Panc1 (cell line): ENCODE data around the gene MMP24OS.

Experiments used
- POLR2AphosphoS5 ChIP-seq: IDR thresholded peaks from 2 replicates; pipeline ENCODE4 v1.6.1; 2012; ENCODE audit warnings: mild to moderate bottlenecking, low read depth, low read length, moderate library complexity
- TCF7L2 ChIP-seq: IDR thresholded peaks from 2 replicates; pipeline ENCODE4 v1.6.1; 2011; ENCODE audit warnings: mild to moderate bottlenecking, low read depth, low read length, inconsistent platforms
- TF ChIP-seq, protein P1 (sequence below): fragments of 450-650 bp; IDR thresholded peaks from 2 replicates; pipeline ENCODE4 v1.5.1; 2017; ENCODE audit warnings: mild to moderate bottlenecking
- TF ChIP-seq, protein P2 (sequence below), 2 experiments: IDR thresholded peaks; 2 replicates each; pipeline ENCODE4 v1.6.1; 2011 to 2012; ENCODE audit warnings: low read depth in 2 of 2, control low read depth in 1 of 2, low read length in 1 of 2, mild to moderate bottlenecking in 1 of 2, moderate library complexity in 1 of 2; ENCODE audit not compliant: insufficient read depth in 1 of 2

DNA sequence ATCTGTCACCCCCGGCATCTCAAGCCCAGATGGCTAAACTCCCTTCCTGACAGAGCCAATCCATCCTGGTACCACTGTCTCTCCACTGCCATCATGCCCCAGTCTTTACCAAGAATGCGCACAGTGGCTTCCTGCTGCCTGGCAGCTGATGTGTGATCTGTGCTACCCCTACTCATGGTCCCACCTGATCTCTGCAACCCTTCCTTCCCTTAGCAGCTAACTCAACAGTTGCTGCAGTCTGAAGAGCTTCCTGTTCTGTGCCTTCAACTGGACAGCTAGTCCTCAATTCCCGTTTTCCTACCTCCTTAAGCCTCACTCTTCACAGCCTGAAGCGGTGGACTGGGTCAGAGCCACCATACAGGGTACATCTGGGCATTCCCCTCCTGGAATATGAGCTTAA is 21.9 kb upstream of the MMP24OS start:
- TF ChIP-seq, protein P1, sequence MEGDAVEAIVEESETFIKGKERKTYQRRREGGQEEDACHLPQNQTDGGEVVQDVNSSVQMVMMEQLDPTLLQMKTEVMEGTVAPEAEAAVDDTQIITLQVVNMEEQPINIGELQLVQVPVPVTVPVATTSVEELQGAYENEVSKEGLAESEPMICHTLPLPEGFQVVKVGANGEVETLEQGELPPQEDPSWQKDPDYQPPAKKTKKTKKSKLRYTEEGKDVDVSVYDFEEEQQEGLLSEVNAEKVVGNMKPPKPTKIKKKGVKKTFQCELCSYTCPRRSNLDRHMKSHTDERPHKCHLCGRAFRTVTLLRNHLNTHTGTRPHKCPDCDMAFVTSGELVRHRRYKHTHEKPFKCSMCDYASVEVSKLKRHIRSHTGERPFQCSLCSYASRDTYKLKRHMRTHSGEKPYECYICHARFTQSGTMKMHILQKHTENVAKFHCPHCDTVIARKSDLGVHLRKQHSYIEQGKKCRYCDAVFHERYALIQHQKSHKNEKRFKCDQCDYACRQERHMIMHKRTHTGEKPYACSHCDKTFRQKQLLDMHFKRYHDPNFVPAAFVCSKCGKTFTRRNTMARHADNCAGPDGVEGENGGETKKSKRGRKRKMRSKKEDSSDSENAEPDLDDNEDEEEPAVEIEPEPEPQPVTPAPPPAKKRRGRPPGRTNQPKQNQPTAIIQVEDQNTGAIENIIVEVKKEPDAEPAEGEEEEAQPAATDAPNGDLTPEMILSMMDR = no peak
- TF ChIP-seq, protein P2, sequence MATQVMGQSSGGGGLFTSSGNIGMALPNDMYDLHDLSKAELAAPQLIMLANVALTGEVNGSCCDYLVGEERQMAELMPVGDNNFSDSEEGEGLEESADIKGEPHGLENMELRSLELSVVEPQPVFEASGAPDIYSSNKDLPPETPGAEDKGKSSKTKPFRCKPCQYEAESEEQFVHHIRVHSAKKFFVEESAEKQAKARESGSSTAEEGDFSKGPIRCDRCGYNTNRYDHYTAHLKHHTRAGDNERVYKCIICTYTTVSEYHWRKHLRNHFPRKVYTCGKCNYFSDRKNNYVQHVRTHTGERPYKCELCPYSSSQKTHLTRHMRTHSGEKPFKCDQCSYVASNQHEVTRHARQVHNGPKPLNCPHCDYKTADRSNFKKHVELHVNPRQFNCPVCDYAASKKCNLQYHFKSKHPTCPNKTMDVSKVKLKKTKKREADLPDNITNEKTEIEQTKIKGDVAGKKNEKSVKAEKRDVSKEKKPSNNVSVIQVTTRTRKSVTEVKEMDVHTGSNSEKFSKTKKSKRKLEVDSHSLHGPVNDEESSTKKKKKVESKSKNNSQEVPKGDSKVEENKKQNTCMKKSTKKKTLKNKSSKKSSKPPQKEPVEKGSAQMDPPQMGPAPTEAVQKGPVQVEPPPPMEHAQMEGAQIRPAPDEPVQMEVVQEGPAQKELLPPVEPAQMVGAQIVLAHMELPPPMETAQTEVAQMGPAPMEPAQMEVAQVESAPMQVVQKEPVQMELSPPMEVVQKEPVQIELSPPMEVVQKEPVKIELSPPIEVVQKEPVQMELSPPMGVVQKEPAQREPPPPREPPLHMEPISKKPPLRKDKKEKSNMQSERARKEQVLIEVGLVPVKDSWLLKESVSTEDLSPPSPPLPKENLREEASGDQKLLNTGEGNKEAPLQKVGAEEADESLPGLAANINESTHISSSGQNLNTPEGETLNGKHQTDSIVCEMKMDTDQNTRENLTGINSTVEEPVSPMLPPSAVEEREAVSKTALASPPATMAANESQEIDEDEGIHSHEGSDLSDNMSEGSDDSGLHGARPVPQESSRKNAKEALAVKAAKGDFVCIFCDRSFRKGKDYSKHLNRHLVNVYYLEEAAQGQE (IDR thresholded peaks at IDR 0.05; ENCODE audit: insufficient read depth in 1 of 2, low read depth in 2 of 2, low read length in 1 of 2) = no peak
- TF ChIP-seq POLR2AphosphoS5 (no peak), TCF7L2 (no peak)
